NB4 (cell line): ENCODE results near the gene SIX3.

Experiments used
- CTCF ChIP-seq: IDR thresholded peaks from one replicate; pipeline ENCODE4 v1.5.1; 2012; ENCODE audit warnings: low read depth, low read length
- MAX ChIP-seq: IDR thresholded peaks from 2 replicates; pipeline ENCODE4 v1.6.1; 2011; ENCODE audit warnings: low read depth, low read length
- POLR2A ChIP-seq: IDR thresholded peaks from 2 replicates; pipeline ENCODE4 v1.6.1; 2011; ENCODE audit warnings: mild to moderate bottlenecking; ENCODE audit not compliant: insufficient read length; ENCODE audit errors: extremely low read depth

- TF ChIP-seq CTCF (no peak), POLR2A (no peak), MAX (no peak)
Observed at GRCh38 chr2:44909831-44910230, 31.7 kb upstream of the SIX3 start.
